Kidney capillary endothelial cell (primary cell): ENCODE data around the gene SPAG16.

Experiments used
- DNase-seq: peaks from one replicate; pipeline ENCODE4 v3.0.0-alpha.2; 2018; ENCODE audit warnings: low spot score

Gene SPAG16

DNA sequence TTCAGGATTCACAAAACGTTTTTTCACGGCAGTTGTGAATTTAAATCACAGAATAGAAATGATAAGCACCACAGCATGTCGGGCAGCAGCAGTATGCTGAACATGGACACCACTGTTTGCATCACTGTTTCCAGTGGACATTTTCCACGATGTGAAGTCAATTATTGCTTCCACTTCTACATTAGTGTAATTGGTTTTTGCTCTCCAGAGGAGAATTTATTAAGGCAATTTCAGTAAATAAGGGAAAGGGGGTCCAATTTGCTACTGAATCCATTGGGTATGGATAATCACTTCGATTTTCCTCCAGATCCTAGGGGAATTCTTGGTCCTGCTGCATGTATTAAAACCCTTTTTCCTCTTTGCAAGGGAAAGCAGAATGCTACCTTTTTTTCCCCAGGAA, 1096.4 kb downstream of the SPAG16 start:
- no peak for DNase-seq

DNA sequence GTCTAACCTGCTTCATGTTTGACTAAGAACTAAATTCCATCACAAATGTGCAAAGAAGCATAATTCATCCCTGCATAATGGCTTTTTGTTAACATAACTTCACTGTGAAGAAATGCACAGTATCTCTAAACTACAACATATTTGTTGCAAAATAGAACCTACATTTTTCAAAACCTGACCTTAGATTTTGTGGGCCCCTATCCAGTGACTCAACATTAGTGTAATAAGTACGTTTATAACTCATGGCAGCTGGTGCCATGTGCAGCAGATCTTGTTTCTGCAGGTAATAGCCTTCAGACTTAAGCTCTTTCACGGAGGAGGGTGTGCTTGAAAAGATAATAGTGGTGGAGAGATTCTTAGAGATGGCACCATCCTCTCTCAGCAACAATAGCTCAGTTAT, 1098.0 kb downstream of the SPAG16 start:
- DNase-seq = no peak

DNA sequence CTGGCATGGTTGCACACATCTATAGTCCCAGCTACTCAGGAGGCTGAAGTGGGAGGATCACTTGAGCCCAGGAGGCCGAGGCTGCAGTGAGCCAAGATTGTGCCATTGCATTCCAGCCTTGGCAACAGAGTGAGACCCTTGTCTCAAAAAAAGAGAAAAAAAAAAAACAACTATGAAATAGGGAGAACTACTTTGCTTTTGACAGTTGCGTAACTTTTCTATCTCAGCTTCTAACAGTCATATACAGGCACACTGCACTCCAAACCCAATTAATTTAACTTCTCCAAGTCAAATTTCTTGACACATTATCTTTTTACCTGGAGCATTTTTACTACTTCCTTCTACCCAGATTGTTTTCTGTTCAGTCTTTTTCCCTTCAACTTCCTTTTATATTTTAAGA, 1102.5 kb downstream of the SPAG16 start:
- DNase-seq = no peak

DNA sequence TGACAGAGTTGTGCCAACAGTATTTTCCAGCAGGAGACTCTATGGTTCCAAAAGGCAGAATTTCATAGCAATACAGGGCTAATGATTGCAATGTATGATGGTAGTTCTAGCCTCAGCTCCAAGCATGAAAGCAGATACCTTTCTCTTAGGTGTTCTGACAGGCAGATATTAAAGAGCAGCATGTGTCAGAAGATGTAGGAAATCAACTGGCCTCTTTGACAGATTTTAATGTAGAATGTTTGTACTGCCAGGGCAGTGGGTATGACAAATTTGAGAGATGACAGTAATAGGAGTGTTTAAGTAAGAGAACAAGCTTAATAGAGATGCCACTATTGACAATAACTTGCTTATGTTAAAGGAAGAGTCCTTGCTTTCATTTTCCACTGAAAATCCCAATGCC, 1105.1 kb downstream of the SPAG16 start:
- no peak for DNase-seq

DNA sequence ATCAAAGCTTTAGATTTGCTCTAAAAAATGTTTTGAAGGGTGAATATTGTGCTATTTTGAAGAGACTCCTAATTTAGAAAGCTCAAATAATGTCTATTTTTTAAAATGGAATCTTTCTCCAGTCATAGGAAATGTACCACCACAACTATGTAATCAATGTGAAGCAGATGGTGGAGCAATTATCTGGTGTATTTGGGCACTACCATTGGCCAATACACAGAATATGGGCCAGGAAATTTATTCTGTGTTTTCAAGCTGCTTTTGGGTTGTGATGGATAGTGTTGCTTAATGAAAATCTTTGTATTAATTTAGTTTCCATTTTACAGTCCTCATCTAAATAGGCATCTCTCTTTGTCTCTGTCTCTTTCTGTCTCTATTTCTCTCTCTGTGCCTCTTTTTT, 1109.5 kb downstream of the SPAG16 start:
- no peak for DNase-seq

DNA sequence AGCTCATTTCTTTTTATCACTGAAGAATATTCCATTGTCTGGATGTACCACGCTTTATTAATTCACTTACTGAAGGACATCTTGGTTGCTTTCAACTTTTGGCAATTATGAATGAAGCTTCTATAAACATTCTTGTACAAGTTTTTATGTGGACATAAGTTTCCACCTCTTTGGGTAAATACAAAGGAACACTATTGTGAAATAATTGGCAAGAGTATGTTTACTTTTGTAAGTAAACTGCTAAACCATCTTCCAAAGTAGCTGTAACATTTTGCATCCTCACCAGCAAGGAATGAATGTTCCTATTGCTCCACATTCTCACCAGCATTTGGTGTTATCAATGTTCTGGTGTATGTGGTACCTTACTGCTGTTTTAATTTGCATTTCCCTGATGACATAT, 1110.8 kb downstream of the SPAG16 start:
- DNase-seq = no peak

DNA sequence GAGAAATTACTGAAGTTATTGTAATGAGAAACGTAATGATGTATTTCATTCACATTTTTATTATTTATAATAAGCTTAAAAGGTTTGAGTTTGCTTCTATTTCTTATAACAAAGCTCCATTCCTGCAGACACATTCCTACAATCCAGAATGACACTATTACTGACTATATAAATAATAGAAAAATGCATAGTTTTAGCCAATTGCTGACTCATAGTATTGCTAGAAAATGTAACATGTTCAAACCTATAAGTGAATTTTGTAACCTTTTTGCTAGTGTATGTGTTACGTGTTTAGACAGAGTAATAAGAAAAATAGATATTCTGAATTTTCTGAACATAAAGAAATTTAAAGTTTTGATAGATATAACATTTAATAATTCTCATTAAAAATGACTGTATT, 1117.3 kb downstream of the SPAG16 start:
- DNase-seq = no peak

DNA sequence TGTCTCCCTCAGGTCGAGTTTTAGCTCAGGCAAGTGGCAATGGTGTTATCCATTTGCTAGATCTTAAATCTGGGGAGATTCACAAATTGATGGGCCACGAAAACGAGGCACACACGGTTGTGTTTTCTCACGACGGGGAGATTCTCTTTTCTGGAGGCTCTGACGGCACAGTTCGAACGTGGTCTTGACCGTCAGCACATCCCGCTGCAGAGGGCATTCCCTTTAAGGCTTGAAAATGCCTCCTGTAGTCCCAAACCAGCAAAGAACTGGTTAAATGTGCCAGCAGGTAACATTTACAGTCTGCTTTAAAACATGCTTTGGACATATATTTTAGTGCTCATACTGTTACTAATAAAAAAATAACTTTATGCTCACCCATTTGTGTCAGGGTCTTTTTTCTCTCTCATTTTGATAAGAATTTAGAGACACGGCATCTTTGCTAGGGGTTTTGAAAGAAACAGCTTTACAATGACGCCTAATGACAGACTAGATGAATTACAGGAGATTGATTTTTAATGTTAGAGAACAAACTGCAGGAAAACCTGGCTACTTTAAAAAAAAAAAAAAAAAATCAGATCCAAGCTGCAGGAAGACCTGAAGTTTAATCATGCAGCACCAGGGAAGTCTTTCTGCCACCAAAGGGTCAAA, 1126.0 kb downstream of the SPAG16 start:
- no peak for DNase-seq

DNA sequence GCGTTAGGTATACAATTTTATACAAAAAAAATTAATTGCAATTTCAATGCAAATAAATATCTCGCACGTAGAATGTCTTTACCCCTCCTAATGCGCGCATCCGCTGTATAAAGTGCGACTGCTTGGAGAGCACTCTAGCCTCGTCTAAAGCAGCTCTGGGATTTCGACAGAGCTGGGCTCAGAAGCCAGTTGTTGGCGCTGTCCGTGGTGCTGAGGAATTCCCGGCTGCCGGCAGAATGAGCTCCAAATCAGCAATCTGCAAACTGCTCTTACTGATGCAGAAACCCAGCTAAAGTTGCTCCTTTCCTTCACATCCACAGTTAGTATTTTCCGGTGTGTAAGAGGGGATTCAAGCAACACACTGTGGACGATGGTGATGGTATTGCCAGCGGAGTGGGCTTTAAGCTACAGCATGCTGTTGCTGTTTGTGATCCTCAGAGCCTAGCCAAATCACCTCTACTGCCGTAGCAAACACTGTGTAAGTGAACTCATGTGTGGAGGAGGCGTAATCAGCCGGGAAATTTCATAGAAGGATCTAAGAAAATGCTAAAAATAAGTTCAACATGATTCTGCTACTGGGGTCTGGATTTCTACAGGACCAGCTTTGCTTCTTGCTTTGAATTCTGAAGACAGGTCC, 1126.8 kb downstream of the SPAG16 start, which contains the start of gene VWC2L:
Gene VWC2L (plus strand): TSS at position 137 of the 637 bp plus-strand sequence. CDS start 3,140 bp downstream, outside the sequence.
- peak; percentile 18 for DNase-seq

DNA sequence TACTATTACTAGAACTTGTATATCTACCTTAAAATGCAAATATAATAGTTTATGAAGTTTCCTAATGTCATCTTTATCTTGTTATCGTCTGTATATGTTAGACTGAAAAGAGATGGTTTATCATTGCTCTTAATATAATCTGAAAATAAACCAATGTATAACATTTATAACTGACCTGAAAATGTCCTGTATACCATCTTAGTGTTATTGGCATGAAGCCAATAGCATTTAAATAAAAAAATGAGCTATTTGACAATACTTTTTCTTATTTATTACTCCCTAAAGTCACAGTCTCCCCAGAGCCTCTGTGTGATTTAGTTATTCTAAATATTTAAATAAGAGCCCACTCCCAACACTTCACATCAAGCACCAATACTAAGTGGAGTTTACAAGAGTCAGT, 1128.4 kb downstream of the SPAG16 start:
- DNase-seq = no peak

DNA sequence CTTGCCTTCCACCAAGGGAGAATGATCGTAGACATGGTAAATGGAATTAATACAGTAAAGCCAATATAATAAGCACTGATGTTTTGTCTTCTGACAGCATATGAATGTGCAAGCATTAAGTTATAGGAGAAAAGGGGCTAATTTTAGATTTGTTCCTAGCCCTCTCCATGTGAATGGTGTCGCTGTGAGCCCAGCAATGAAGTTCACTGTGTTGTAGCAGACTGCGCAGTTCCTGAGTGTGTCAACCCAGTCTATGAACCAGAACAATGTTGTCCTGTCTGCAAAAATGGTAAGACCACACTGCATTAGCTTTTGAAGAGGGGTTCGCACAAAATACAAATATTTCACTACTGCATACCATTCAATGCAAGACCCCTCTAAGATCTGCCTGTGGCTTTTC, 1152.2 kb downstream of the SPAG16 start:
- DNase-seq = no peak

DNA sequence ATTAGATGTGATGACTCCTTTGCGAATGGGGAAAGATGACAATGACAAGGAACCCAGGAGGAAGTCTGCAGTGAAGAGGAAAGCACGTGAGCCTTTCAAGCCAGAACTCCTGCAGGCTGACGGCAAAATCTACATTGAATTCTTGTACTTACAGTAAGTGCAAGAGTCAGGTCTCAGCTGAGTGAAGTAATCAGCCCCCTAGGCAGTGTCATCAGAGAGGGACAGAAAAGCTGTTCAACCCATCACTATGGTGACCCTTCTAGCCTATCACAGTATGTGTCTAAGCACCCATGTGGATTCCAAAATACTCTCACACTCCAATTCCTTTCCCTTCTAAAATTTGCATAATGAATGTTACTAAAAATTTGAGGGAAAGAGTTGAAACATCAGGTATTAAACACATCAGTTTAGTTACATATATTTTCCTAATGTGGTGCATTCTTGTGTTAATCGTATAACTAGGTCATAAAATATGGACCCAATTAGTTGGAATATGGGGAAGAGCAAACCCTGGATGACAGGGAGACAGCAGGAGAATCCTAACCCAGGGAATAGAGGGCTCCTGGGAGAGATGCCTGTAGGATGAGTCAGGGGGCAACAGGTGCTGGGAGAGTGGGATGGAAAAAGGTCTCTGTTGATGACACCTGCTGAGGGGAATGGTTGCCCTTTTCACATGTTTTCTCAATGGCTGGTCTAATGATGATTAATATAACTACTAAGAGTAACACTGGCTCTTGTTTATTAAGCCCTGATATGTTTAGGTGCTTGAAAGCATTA, 1166.0 kb downstream of the SPAG16 start:
- DNase-seq = no peak

DNA sequence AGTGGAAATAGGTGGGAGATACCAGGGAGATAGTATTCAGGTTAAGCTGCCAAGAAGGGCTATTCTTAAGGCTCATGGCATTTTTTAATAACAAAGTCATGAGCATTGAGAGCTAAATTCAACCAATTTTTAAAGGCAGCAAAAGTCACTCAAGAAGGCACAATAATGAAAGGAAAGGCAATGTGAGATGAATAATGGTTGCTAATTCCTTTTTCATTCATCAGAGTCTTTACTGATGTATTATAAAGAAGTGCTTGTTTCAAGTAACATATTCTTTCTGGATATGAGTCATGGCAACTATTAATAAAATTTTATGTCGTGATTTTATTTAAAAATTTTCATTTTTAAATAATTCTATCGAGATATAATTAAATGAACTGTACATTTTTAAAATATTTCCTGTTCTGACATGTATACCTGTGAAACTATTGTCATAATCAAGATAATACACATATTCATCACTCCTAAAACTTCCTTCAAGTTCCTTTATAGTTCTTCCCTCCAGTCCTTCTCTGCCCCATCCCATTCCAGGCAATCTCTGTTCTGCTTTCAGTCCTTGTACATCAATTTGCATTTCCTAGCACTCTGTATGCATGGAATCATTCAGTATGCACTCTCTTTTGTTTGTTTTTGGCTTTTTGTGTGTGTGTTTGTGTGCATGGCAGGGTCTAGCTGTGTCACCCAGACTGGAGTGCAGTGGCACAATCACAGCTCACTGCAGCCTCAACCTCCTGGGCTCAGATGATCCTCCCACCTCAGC, 1167.4 kb downstream of the SPAG16 start:
- no peak for DNase-seq
